ENCODE measurements around the gene LDAH.
"Not testable (repeated sequence)": the region's sequence is repeated elsewhere in the genome, so short reads cannot be mapped to it uniquely, and the experiment has no call there.

The LDAH gene

GRCh38 chr2:20812779-20813178 is 10.1 kb downstream of the LDAH start:
- H3K4me3 Mint-ChIP-seq: no peak overlapping the region
- no peaks in the 10 kb centered on the region for H3K27me3 Mint-ChIP-seq
- peaks cover 28% of the 10 kb centered on the region for H3K4me1 Mint-ChIP-seq
- peaks cover 9% of the 10 kb centered on the region for H3K36me3 Mint-ChIP-seq
- no peak overlapping the region for H3K27ac Mint-ChIP-seq
- no peaks in the 10 kb centered on the region for H3K9me3 Mint-ChIP-seq

- Mint-ChIP-seq H3K27ac (no peak overlapping the region), H3K36me3 (peaks cover 4% of the 10 kb centered on the region), H3K4me1 (peaks cover 20% of the 10 kb centered on the region), H3K9me3 (no peaks in the 10 kb centered on the region), H3K4me3 (no peak overlapping the region), H3K27me3 (no peaks in the 10 kb centered on the region)
These were observed 16.6 kb downstream of the LDAH start for GRCh38 chr2:20806286-20806685.

- H3K27me3 Mint-ChIP-seq: no peaks in the 10 kb centered on the region
- no peak overlapping the region for H3K4me3 Mint-ChIP-seq
- H3K4me1 Mint-ChIP-seq: peaks cover 14% of the 10 kb centered on the region
- peaks cover 4% of the 10 kb centered on the region for H3K36me3 Mint-ChIP-seq
- H3K9me3 Mint-ChIP-seq: no peaks in the 10 kb centered on the region
- H3K27ac Mint-ChIP-seq: no peak overlapping the region
These were observed 18.9 kb downstream of the LDAH start for GRCh38 chr2:20803974-20804373.

- Mint-ChIP-seq H3K4me1 (peaks cover 14% of the 10 kb centered on the region), H3K27ac (no peak overlapping the region), H3K9me3 (no peaks in the 10 kb centered on the region), H3K27me3 (no peaks in the 10 kb centered on the region), H3K36me3 (peaks cover 7% of the 10 kb centered on the region), H3K4me3 (no peak overlapping the region)
These were observed 19.6 kb downstream of the LDAH start for GRCh38 chr2:20803226-20803682.

GRCh38 chr2:20797096-20797495 is 25.8 kb downstream of the LDAH start:
- Mint-ChIP-seq H3K27me3 (no peaks in the 10 kb centered on the region), H3K9me3 (peaks cover 3% of the 10 kb centered on the region), H3K36me3 (peaks cover 49% of the 10 kb centered on the region), H3K4me3 (no peak overlapping the region), H3K27ac (no peak overlapping the region), H3K4me1 (peaks cover 23% of the 10 kb centered on the region)

GRCh38 chr2:20796374-20796791 is 26.5 kb downstream of the LDAH start:
- no peaks in the 10 kb centered on the region for H3K27me3 Mint-ChIP-seq
- H3K4me1 Mint-ChIP-seq: peaks cover 23% of the 10 kb centered on the region
- no peak overlapping the region for H3K4me3 Mint-ChIP-seq
- H3K27ac Mint-ChIP-seq: no peak overlapping the region
- H3K36me3 Mint-ChIP-seq: peaks cover 52% of the 10 kb centered on the region
- peaks cover 3% of the 10 kb centered on the region for H3K9me3 Mint-ChIP-seq

- H3K4me1 Mint-ChIP-seq: peaks cover 23% of the 10 kb centered on the region
- H3K27ac Mint-ChIP-seq, H3K4me3 Mint-ChIP-seq, H3K27me3 Mint-ChIP-seq, H3K9me3 Mint-ChIP-seq: not testable (repeated sequence)
- H3K36me3 Mint-ChIP-seq: peaks cover 65% of the 10 kb centered on the region
These were observed 29.0 kb downstream of the LDAH start for GRCh38 chr2:20793944-20794343.

GRCh38 chr2:20781656-20782265 is 41.1 kb downstream of the LDAH start:
- Mint-ChIP-seq H3K27ac (no peak overlapping the region), H3K36me3 (peaks cover 16% of the 10 kb centered on the region), H3K27me3 (no peaks in the 10 kb centered on the region), H3K4me3 (no peak overlapping the region), H3K9me3 (no peaks in the 10 kb centered on the region), H3K4me1 (peaks cover 7% of the 10 kb centered on the region)

GRCh38 chr2:20771299-20771698 is 51.6 kb downstream of the LDAH start:
- H3K4me3 Mint-ChIP-seq: no peak overlapping the region
- H3K36me3 Mint-ChIP-seq: peaks cover 36% of the 10 kb centered on the region
- peaks cover 4% of the 10 kb centered on the region for H3K4me1 Mint-ChIP-seq

GRCh38 chr2:20766798-20767644 is 55.9 kb downstream of the LDAH start:
- peaks cover 9% of the 10 kb centered on the region for H3K4me1 Mint-ChIP-seq
- H3K27me3 Mint-ChIP-seq: no peaks in the 10 kb centered on the region
- H3K27ac Mint-ChIP-seq: no peak overlapping the region
- H3K4me3 Mint-ChIP-seq: no peak overlapping the region
- peaks cover 31% of the 10 kb centered on the region for H3K36me3 Mint-ChIP-seq
- H3K9me3 Mint-ChIP-seq: no peaks in the 10 kb centered on the region

More at GRCh38 chr2:20771299-20771698, 51.6 kb downstream of the LDAH start:
- Mint-ChIP-seq H3K9me3 (no peaks in the 10 kb centered on the region), H3K27me3 (no peaks in the 10 kb centered on the region), H3K27ac (no peak overlapping the region)

- Mint-ChIP-seq H3K4me3 (no peak overlapping the region), H3K9me3 (no peaks in the 10 kb centered on the region), H3K27me3 (no peaks in the 10 kb centered on the region), H3K36me3 (peaks cover 36% of the 10 kb centered on the region), H3K4me1 (peaks cover 9% of the 10 kb centered on the region), H3K27ac (no peak overlapping the region)
These were observed 56.7 kb downstream of the LDAH start for GRCh38 chr2:20766213-20766612.

- H3K27ac Mint-ChIP-seq: no peak overlapping the region
- H3K4me1 Mint-ChIP-seq: peaks cover 19% of the 10 kb centered on the region
- H3K27me3 Mint-ChIP-seq: no peaks in the 10 kb centered on the region
- no peak overlapping the region for H3K4me3 Mint-ChIP-seq
- H3K36me3 Mint-ChIP-seq: peaks cover 41% of the 10 kb centered on the region
- no peaks in the 10 kb centered on the region for H3K9me3 Mint-ChIP-seq
These were observed 59.8 kb downstream of the LDAH start for GRCh38 chr2:20762945-20763683.

GRCh38 chr2:20759487-20759886 is 63.4 kb downstream of the LDAH start:
- no peaks in the 10 kb centered on the region for H3K9me3 Mint-ChIP-seq
- no peaks in the 10 kb centered on the region for H3K27me3 Mint-ChIP-seq
- H3K27ac Mint-ChIP-seq: no peak overlapping the region
- H3K4me1 Mint-ChIP-seq: peaks cover 13% of the 10 kb centered on the region
- H3K36me3 Mint-ChIP-seq: peaks cover 41% of the 10 kb centered on the region
- H3K4me3 Mint-ChIP-seq: no peak overlapping the region

GRCh38 chr2:20758997-20759396 is 63.9 kb downstream of the LDAH start:
- no peak overlapping the region for H3K27ac Mint-ChIP-seq

GRCh38 chr2:20757405-20758090 is 65.4 kb downstream of the LDAH start:
- peaks cover 13% of the 10 kb centered on the region for H3K4me1 Mint-ChIP-seq
- H3K27ac Mint-ChIP-seq: no peak overlapping the region
- H3K9me3 Mint-ChIP-seq: no peaks in the 10 kb centered on the region
- H3K27me3 Mint-ChIP-seq: no peaks in the 10 kb centered on the region
- no peak overlapping the region for H3K4me3 Mint-ChIP-seq
- H3K36me3 Mint-ChIP-seq: peaks cover 37% of the 10 kb centered on the region

More at GRCh38 chr2:20758997-20759396, 63.9 kb downstream of the LDAH start:
- Mint-ChIP-seq H3K36me3 (peaks cover 40% of the 10 kb centered on the region), H3K4me1 (peaks cover 13% of the 10 kb centered on the region), H3K27me3 (no peaks in the 10 kb centered on the region), H3K9me3 (no peaks in the 10 kb centered on the region), H3K4me3 (no peak overlapping the region)
